ENCODE measurements around the gene OR4D9. TPM values are rescaled to one million over a fixed set of nuclear protein-coding genes. Genes with fewer than 3 reads are reported as not detected.
"Not testable (repeated sequence)": the region's sequence is repeated elsewhere in the genome, so short reads cannot be mapped to it uniquely, and the experiment has no call there.

The OR4D9 gene
- total RNA-seq, 2 experiments from 2014 or later, result not detected

- H3K27me3 Mint-ChIP-seq, result no peaks in the 10 kb centered on the region
Observed at GRCh38 chr11:59532620-59533019, 21.3 kb downstream of the OR4D9 start.

GRCh38 chr11:59534676-59535075, 23.3 kb downstream of the OR4D9 start:
- H3K9me3 Mint-ChIP-seq, result no peaks in the 10 kb centered on the region
- no peaks in the 10 kb centered on the region for H3K36me3 ChIP-seq (ENCODE audit: insufficient read depth, low read length)
- no peaks in the 10 kb centered on the region for H3K27me3 Mint-ChIP-seq
- no peak overlapping the region for H3K27ac ChIP-seq (ENCODE audit: low read depth in 1 of 2, low read length in 2 of 2)
- ChIA-PET CTCF (no interaction called here), POLR2A (no interaction called here)
- H3K4me3 Mint-ChIP-seq, result no peak overlapping the region
- no peaks in the 10 kb centered on the region for H3K36me3 Mint-ChIP-seq (ENCODE audit: low read depth)
- H3K27ac Mint-ChIP-seq, result no peak overlapping the region
- DNase-seq (no peak), ATAC-seq (ENCODE audit: poor library complexity) (no peak)
- H3K4me1 ChIP-seq (ENCODE audit: insufficient read depth, low read length), result peaks cover 8% of the 10 kb centered on the region
- intact Hi-C loops (cut with DNase I, micrococcal nuclease), result loop anchor here in 1 of 2 experiments (5.0 kb wide), 1 partner anchor 83 kb away; the partner anchor contains the start of gene OSBP
- no peak overlapping the region for H3K4me3 ChIP-seq (ENCODE audit: low read length)
- H3K4me1 Mint-ChIP-seq (ENCODE audit: low read depth), result peaks cover 13% of the 10 kb centered on the region
- no peak for TF ChIP-seq CTCF (IDR thresholded peaks at IDR 0.05)
- no peaks in the 10 kb centered on the region for H3K27me3 ChIP-seq (ENCODE audit: control insufficient read depth in 1 of 2, insufficient read depth in 2 of 2, low read length in 2 of 2)
- no peaks in the 10 kb centered on the region for H3K9me3 ChIP-seq (ENCODE audit: control insufficient read depth in 1 of 2, insufficient read depth in 1 of 2, low read length in 2 of 2)

More at GRCh38 chr11:59532620-59533019, 21.3 kb downstream of the OR4D9 start:
- Mint-ChIP-seq H3K4me1 (ENCODE audit: low read depth) (peaks cover 7% of the 10 kb centered on the region), H3K9me3 (no peaks in the 10 kb centered on the region), H3K36me3 (ENCODE audit: low read depth) (no peaks in the 10 kb centered on the region), H3K4me3 (no peak overlapping the region), H3K27ac (no peak overlapping the region)
- intact Hi-C loops (cut with DNase I, micrococcal nuclease), result no loop called here
- CTCF ChIA-PET, result no interaction called here
- H3K36me3 ChIP-seq (ENCODE audit: insufficient read depth, low read length), result no peaks in the 10 kb centered on the region
- TF ChIP-seq CTCF (IDR thresholded peaks at IDR 0.05), result no peak
- no peaks in the 10 kb centered on the region for H3K9me3 ChIP-seq (ENCODE audit: control insufficient read depth in 1 of 2, insufficient read depth in 1 of 2, low read length in 2 of 2)
- POLR2A ChIA-PET, result no interaction called here
- no peaks in the 10 kb centered on the region for H3K27me3 ChIP-seq (ENCODE audit: control insufficient read depth in 1 of 2, insufficient read depth in 2 of 2, low read length in 2 of 2)
- no peak overlapping the region for H3K4me3 ChIP-seq (ENCODE audit: low read length)
- H3K4me1 ChIP-seq (ENCODE audit: insufficient read depth, low read length), result peaks cover 6% of the 10 kb centered on the region
- DNase-seq (no peak), ATAC-seq (ENCODE audit: poor library complexity) (no peak)
- H3K27ac ChIP-seq (ENCODE audit: low read depth in 1 of 2, low read length in 2 of 2), result no peak overlapping the region

- no peaks in the 10 kb centered on the region for H3K27me3 Mint-ChIP-seq
- H3K27ac Mint-ChIP-seq, result no peak overlapping the region
- H3K9me3 Mint-ChIP-seq, result no peaks in the 10 kb centered on the region
- intact Hi-C loops (cut with DNase I, micrococcal nuclease), result no loop called here
- no peaks in the 10 kb centered on the region for H3K9me3 ChIP-seq (ENCODE audit: control insufficient read depth in 1 of 2, insufficient read depth in 1 of 2, low read length in 2 of 2)
- ChIA-PET POLR2A (interaction anchor here (0.8 kb wide), 1 partner anchor 127 kb away, joined by 3 read pairs; the partner anchor contains the start of gene PATL1), CTCF (no interaction called here)
- peaks cover 3% of the 10 kb centered on the region for H3K4me1 ChIP-seq (ENCODE audit: insufficient read depth, low read length)
- H3K36me3 ChIP-seq (ENCODE audit: insufficient read depth, low read length), result no peaks in the 10 kb centered on the region
- H3K27me3 ChIP-seq (ENCODE audit: control insufficient read depth in 1 of 2, insufficient read depth in 2 of 2, low read length in 2 of 2), result no peaks in the 10 kb centered on the region
- H3K4me3 Mint-ChIP-seq, result no peak overlapping the region
- H3K4me1 Mint-ChIP-seq (ENCODE audit: low read depth), result peaks cover 9% of the 10 kb centered on the region
- no peak overlapping the region for H3K4me3 ChIP-seq (ENCODE audit: low read length)
- ATAC-seq (ENCODE audit: poor library complexity), result no peak
- DNase-seq, result no peak
- H3K27ac ChIP-seq (ENCODE audit: low read depth in 1 of 2, low read length in 2 of 2), result no peak overlapping the region
- no peak for TF ChIP-seq CTCF (IDR thresholded peaks at IDR 0.05)
- no peaks in the 10 kb centered on the region for H3K36me3 Mint-ChIP-seq (ENCODE audit: low read depth)
Observed at GRCh38 chr11:59542142-59542810, 30.9 kb downstream of the OR4D9 start.

GRCh38 chr11:59543713-59544112, 32.4 kb downstream of the OR4D9 start:
- H3K4me3 Mint-ChIP-seq; intact Hi-C loops (cut with DNase I, micrococcal nuclease); H3K27me3 Mint-ChIP-seq; H3K27ac Mint-ChIP-seq; H3K4me1 ChIP-seq (ENCODE audit: insufficient read depth, low read length); H3K27ac ChIP-seq (ENCODE audit: low read depth in 1 of 2, low read length in 2 of 2); DNase-seq; H3K27me3 ChIP-seq (ENCODE audit: control insufficient read depth in 1 of 2, insufficient read depth in 2 of 2, low read length in 2 of 2); POLR2A ChIA-PET; H3K36me3 ChIP-seq (ENCODE audit: insufficient read depth, low read length); H3K9me3 Mint-ChIP-seq; H3K36me3 Mint-ChIP-seq (ENCODE audit: low read depth); H3K9me3 ChIP-seq (ENCODE audit: control insufficient read depth in 1 of 2, insufficient read depth in 1 of 2, low read length in 2 of 2); CTCF ChIA-PET; ATAC-seq (ENCODE audit: poor library complexity); H3K4me3 ChIP-seq (ENCODE audit: low read length); H3K4me1 Mint-ChIP-seq (ENCODE audit: low read depth): not testable (repeated sequence)
